ENCODE measurements around the gene NOP56. TPM values are rescaled to one million over a fixed set of nuclear protein-coding genes. Genes with fewer than 3 reads are reported as not detected.

Gene NOP56
- polyA plus RNA-seq, 1 experiment = 131 TPM

GRCh38 chr20:2610326-2610725, 42.1 kb upstream of the NOP56 start:
- TF ChIP-seq, protein P1, sequence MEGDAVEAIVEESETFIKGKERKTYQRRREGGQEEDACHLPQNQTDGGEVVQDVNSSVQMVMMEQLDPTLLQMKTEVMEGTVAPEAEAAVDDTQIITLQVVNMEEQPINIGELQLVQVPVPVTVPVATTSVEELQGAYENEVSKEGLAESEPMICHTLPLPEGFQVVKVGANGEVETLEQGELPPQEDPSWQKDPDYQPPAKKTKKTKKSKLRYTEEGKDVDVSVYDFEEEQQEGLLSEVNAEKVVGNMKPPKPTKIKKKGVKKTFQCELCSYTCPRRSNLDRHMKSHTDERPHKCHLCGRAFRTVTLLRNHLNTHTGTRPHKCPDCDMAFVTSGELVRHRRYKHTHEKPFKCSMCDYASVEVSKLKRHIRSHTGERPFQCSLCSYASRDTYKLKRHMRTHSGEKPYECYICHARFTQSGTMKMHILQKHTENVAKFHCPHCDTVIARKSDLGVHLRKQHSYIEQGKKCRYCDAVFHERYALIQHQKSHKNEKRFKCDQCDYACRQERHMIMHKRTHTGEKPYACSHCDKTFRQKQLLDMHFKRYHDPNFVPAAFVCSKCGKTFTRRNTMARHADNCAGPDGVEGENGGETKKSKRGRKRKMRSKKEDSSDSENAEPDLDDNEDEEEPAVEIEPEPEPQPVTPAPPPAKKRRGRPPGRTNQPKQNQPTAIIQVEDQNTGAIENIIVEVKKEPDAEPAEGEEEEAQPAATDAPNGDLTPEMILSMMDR (IDR thresholded peaks at IDR 0.05; ENCODE audit: insufficient read depth, low read depth, low read length) = no peak

DNA sequence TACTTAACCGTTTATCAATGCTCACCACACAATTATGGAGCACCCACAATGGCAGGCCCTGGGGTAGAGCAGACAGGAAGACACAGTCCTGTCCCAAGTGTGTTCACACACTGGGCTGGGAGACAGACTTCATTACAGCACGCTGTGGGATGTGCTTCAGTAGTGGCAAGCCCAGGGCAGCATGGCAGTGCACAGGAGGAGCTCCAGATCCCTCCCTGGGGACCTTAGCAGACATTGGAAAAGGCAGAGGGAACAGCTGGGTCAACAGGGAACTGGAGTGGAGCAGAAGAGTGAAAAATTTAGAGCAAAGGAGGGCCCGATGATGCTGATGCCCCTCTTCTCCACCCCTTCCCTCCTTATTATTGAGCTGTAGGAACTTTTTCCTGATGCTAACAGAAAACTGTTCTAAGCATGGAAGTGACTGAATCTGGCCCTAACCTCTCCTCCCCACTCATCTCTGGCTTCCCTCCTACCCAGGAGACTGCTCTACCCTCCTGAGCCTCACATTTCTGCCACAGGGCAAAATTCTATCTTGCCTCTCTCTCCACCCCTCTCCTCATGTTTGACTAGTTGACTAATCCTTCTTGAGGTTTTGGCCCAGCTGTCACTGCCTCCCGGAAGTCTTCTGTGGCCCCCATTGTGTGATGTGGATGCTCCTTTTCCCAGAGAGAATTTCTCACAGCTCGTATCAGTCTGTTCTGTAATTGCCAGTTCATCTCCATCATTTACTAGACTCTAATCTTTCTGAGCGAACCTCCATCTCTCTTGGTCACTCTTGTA, 41.3 kb upstream of the NOP56 start:
- H3K27me3 ChIP-seq (ENCODE audit: control insufficient read depth, insufficient read depth, low read length) = peaks cover 6% of the 10 kb centered on the region
- no peak for DNase-seq (ENCODE audit: low read depth)
- TF ChIP-seq, protein P1 (IDR thresholded peaks at IDR 0.05; ENCODE audit: insufficient read depth, low read depth, low read length) = no peak
- ChIA-PET CTCF (no interaction called here), POLR2A (no interaction called here)
- no peak overlapping the region for H3K4me3 ChIP-seq (ENCODE audit: low read depth, low read length)
- no peaks in the 10 kb centered on the region for H3K36me3 ChIP-seq (ENCODE audit: control insufficient read depth, insufficient read depth, low read length)

More at GRCh38 chr20:2610326-2610725, 42.1 kb upstream of the NOP56 start:
- Histone ChIP-seq H3K27me3 (ENCODE audit: control insufficient read depth, insufficient read depth, low read length) (peaks cover 6% of the 10 kb centered on the region), H3K4me3 (ENCODE audit: low read depth, low read length) (no peak overlapping the region), H3K36me3 (ENCODE audit: control insufficient read depth, insufficient read depth, low read length) (no peaks in the 10 kb centered on the region)
- no peak for DNase-seq (ENCODE audit: low read depth)
- ChIA-PET POLR2A (no interaction called here), CTCF (interaction anchor here (0.5 kb wide), 1 partner anchor 189 kb away, joined by 3 read pairs; no protein-coding TSS in a partner anchor)

DNA sequence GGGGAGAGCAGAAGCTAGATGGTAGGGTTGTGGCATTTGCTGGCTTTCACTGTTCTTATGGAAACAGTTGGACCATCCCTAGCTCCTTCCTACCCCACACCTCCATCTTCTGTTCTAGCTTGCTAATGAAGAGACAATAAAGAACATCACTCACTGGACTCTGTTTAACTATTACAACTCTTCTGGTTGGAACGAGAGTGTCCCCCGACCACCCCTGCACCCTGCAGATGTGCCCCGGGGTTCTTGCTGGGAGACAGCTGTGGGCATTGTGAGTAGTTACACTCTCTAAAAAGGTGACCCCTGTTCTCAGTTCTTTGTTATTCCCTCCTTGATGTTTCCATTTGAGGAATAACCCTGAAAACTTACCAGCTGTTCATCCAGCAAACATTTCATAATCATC, 40.4 kb upstream of the NOP56 start:
- H3K36me3 ChIP-seq (ENCODE audit: control insufficient read depth, insufficient read depth, low read length) = no peaks in the 10 kb centered on the region
- TF ChIP-seq, protein P1 (IDR thresholded peaks at IDR 0.05; ENCODE audit: insufficient read depth, low read depth, low read length) = no peak
- no peak for DNase-seq (ENCODE audit: low read depth)
- H3K4me3 ChIP-seq (ENCODE audit: low read depth, low read length) = no peak overlapping the region
- ChIA-PET CTCF (no interaction called here), POLR2A (no interaction called here)
- peaks cover 6% of the 10 kb centered on the region for H3K27me3 ChIP-seq (ENCODE audit: control insufficient read depth, insufficient read depth, low read length)

- Histone ChIP-seq H3K36me3 (ENCODE audit: control insufficient read depth, insufficient read depth, low read length) (no peaks in the 10 kb centered on the region), H3K4me3 (ENCODE audit: low read depth, low read length) (no peak overlapping the region), H3K27me3 (ENCODE audit: control insufficient read depth, insufficient read depth, low read length) (peaks cover 6% of the 10 kb centered on the region)
- ChIA-PET CTCF (no interaction called here), POLR2A (no interaction called here)
- DNase-seq (ENCODE audit: low read depth) = no peak
- TF ChIP-seq, protein P1 (IDR thresholded peaks at IDR 0.05; ENCODE audit: insufficient read depth, low read depth, low read length) = no peak
These were observed 35.8 kb upstream of the NOP56 start for GRCh38 chr20:2616634-2617033.

GRCh38 chr20:2617099-2617714, 35.2 kb upstream of the NOP56 start:
- TF ChIP-seq, protein P1 (IDR thresholded peaks at IDR 0.05; ENCODE audit: insufficient read depth, low read depth, low read length) = no peak
- ChIA-PET CTCF (no interaction called here), POLR2A (no interaction called here)

More at GRCh38 chr20:2617099-2617714, 35.2 kb upstream of the NOP56 start:
- Histone ChIP-seq H3K4me3 (ENCODE audit: low read depth, low read length) (no peak overlapping the region), H3K36me3 (ENCODE audit: control insufficient read depth, insufficient read depth, low read length) (no peaks in the 10 kb centered on the region), H3K27me3 (ENCODE audit: control insufficient read depth, insufficient read depth, low read length) (peaks cover 5% of the 10 kb centered on the region)
- no peak for DNase-seq (ENCODE audit: low read depth)

All from BJ (cell line).